GM21737 (cell line): ENCODE data around the gene LBP.
"Not testable (repeated sequence)": the region's sequence is repeated elsewhere in the genome, so short reads cannot be mapped to it uniquely, and the experiment has no call there.

ENCODE experiments used
- ATAC-seq: cut with Tn5 transposase; IDR thresholded peaks from one replicate; pipeline ENCODE4 v1.9.1; 2021; ENCODE audit warnings: mild to moderate bottlenecking, moderate library complexity; ENCODE audit not compliant: unreplicated experiment

Gene LBP, protein sequence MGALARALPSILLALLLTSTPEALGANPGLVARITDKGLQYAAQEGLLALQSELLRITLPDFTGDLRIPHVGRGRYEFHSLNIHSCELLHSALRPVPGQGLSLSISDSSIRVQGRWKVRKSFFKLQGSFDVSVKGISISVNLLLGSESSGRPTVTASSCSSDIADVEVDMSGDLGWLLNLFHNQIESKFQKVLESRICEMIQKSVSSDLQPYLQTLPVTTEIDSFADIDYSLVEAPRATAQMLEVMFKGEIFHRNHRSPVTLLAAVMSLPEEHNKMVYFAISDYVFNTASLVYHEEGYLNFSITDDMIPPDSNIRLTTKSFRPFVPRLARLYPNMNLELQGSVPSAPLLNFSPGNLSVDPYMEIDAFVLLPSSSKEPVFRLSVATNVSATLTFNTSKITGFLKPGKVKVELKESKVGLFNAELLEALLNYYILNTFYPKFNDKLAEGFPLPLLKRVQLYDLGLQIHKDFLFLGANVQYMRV

DNA sequence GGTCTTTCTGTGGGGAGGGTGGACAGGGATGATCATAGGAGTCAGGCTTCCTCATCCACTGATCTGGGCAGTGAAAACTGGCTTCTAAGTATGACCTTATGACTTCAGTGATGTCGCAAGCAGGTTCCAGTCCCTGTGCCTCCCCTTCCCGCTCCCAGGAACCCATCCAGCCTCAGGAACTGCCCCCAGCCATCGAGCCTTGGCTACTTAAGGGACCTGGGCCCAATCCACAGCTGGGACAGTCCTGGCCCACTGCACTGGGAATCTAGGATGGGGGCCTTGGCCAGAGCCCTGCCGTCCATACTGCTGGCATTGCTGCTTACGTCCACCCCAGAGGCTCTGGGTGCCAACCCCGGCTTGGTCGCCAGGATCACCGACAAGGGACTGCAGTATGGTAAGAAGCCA lies at the start of gene LBP:
LBP (plus strand) TSS at position 236 of the 405 bp plus-strand sequence; CDS start at position 271, 35 bp downstream.
- ATAC-seq, result no peak

DNA sequence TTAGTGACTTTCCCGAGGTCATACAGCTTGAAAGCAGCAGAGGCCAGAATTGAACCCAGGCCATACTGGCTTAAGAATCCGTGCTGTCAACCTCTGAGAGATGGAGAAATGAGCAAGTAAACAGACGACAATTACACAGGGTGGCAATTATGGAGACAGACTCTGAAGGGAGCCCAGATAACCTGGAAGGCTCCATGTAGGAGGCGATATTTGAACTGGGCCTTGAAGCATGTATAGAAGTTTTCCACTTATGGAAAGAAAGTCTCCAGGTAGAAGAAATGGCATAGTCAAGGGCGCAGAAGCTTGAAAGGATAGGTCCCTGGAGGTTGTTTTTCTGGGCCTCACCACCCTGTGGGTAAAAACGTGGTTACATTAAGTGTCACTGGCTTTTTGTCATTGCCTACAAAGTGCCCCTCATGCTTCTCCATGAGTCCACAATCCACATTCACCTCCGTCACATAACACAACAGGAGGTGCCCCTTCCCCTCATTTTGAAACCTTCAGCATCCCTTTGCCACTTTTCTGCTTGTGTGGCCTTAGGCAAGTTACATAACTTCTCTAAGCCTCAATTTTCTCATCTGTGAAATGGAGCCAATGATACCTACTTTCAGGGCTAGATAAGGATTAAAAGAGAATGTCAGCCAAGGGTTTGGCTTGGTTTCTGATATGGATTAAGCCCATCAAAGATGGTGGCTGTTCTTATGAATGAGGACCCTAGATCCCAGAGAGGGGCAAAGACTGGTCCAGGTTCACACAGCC lies 48.2 kb upstream of the LBP start:
- ATAC-seq, result no peak

DNA sequence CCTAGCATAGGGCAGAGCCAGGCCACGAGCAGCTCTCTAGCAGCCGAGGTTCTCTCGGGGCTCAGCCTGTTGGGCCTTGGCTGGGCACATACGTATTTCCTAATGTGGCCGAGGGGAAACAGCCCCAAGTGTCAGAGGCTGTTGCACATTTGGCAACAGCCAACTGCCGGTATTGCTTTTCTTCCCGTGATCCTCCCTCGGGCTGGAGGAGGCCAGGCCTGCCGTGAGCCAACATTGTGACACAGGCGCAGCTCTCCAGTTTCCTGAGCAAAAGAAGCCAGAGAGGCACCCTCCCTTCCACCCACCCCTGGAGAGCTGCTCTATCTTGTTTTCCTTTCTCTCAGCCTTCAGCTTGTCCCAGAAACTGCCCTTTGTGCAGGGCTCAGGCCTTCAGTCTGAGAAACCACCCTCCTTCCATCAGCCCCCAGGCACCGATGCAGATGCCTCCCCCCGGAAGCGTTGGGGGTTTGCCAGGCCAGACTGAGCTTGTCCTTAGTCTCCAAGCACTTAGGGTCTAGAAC lies 47.5 kb upstream of the LBP start:
- no peak for ATAC-seq

DNA sequence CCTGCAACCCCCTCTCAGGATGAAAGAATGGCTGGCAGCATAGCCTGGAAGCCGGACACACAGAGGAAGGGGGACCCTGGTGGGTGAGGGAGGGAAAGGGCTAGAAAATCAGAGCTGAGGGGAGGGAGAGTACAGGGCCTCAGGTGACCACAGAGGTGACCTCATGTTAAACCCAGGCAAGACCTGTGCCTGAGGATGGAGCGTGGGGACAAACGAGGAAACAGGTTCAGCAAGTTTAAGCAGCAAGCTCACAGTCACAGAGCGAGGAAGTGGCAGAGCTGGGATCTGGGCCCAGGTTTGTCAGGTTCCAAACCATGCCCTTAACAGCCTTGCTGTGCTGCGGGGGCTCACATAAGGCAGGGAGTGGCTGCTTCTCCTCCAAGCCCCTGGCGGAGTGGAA lies 46.3 kb upstream of the LBP start:
- ATAC-seq, result no peak

DNA sequence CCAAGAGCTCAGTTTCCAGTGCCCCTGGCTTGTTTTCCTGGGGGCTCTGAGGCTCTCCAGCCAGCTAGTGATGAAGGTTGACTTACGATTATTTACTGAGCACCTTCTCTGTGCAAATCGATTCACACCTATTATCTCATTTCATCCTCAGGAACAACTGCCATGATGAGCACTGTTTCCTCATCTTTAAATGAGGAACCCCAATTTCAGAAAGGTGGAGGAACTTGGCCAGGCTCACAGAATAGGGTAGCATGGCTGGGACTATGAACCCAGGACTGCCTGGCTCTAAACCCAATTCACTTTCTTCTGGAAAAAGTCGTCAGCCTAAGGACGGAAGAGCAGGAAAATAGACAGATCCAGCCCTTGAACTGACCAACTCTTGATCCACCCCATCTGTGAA lies 45.8 kb upstream of the LBP start:
- ATAC-seq, result no peak

DNA sequence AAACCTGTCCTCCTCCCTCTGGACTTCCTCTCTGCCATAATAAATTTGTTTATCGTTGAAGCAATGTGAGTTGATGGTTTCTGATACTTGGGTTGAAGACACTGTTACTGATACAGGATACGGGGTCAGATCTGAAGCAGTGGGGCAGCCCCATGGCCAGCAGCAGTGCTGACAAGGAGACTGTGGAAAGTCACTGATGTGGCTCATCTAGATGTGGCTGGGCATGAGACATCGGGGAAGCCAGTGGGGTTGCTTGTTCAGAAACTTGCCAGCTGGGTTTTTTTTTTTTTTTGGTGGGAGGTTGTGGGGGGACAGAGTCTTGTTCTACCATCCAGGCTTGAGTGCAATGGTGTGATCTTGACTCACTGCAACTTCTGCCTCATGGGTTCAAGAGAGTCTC lies 45.0 kb upstream of the LBP start:
- no peak for ATAC-seq

DNA sequence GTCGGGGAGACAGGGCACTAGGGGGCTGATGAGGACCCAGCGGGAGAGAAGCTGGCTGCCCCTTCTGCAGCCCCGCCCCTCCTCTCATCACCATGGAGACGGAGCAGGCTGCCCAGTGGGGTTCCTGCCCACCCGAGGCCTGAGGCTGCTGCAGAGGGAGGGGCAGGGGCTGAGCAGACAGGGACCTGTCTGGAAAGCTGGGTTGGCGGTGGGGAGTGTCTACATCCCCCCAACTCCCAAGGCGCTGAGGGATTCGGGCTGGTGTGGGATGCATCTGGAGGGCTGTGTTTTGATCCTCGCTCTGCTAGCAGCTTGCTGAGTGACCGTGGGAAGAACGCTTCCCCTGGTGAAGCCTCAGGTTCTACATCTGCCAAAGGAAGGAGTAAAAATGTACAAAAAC lies 43.5 kb upstream of the LBP start:
- no peak for ATAC-seq

DNA sequence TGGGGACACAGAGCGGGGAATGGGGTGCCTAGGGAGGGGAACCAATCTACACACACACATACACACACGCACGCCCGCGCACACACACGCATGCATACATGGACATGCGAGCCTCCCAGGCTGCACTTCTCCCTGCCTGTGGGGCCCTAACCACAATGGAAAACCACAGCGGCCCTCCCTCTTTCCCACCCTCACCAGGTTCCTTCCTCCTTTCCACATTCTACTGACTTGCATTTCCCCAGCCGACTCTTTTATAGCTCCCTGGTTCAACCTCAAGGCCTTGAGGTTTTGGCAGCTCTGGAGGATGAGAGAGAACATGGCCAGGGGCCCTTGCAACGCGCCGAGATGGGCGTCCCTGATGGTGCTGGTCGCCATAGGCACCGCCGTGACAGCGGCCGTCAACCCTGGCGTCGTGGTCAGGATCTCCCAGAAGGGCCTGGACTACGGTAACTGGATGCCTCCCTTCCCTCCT lies 42.3 kb upstream of the LBP start, which contains the start of gene BPI:
BPI (plus strand) TSS at position 249 of the 472 bp plus-strand sequence; CDS start at position 317, 68 bp downstream.
- ATAC-seq, result no peak

DNA sequence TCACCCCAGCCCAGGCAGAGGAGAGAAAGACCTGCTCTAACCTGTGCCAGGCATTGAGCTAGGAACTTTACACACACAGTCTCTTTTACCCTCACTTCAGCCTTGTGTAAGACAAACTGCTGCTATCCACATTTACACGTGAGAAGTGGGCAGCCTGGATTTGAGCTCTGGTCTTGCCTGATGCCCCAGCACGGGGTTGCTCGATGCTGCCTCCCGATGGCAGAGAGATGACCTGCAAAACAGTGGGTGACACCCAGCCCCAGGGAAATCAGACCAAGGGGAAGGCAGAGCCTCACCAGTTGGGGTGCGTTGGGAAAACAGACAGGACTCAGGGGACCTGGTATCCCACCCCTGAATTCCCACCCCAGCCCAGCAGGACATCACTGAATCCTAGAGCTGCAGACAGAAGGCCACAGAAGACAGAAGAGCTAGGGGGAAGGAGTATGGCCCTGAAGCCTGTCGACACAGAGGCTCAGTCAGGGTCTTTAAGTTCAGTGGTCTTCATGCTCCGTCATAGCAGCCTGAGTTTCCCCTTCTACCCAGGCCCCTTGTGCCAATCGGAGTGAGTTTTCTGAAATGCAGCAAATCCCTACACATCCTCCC lies 41.3 kb upstream of the LBP start:
- ATAC-seq, result no peak

DNA sequence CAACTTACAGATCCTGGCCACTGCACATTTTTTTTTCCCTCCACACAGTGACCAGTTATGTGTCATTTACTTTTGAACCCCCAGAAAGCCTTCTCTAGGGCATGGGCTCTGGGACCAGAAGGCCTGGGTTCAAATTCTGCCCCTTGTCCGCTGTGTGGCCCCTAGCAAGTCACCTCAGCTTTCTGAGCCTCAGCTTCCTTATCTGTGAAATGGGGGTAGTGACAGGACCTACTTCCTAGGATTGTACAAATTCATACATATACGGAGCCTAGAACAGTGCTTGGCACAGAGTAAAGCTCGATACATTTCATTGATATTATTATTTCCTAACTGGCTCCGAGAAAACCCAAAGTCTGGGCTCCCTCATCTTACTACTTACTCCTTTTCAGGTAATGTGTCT lies 40.7 kb upstream of the LBP start:
- no peak for ATAC-seq

DNA sequence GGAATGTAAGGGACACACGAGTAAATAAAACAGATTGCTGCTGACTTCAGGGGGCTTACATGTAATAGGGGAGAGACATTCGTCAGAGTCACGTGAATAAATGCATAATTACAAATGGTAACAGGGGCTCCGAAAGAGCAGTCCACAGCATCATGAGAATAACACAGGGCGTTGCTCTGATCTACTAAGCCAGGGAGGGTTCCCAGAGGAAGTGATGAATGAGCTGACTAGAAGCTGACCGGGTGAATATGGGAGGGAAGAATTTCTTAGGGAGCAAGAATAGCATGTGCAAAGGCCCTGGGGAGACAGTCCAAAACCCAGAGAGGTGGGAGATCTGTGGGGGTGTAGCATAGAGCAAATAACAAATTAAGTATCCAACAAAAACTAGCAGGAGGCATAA lies 39.9 kb upstream of the LBP start:
- no peak for ATAC-seq

DNA sequence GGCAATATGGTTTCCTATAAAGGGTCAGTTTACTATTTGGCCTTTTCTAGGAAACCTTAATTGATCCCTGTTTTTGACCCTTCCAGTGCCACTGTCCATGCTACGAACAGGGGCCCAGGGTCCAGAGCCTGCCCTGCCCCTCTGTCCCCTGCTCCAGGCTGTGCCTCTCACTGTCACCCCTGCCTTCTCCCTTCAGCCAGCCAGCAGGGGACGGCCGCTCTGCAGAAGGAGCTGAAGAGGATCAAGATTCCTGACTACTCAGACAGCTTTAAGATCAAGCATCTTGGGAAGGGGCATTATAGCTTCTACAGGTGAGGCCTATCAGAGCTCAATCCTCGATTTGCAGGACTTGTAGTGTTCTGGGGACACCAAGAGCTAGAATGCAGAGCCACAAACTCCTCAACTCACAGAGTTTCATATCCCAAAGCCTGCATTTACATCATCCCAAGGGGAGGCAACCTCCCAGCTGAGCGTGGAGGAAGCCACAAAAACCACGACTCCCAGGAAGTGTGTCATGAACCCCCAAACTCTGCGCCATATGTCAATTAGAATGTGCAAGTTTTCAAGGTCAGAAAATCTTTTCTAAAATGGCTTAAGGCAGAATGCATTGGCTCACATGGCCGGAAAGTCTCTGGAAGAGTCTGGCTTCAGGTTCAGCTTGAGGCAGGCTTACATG lies 38.8 kb upstream of the LBP start:
- no peak for ATAC-seq

DNA sequence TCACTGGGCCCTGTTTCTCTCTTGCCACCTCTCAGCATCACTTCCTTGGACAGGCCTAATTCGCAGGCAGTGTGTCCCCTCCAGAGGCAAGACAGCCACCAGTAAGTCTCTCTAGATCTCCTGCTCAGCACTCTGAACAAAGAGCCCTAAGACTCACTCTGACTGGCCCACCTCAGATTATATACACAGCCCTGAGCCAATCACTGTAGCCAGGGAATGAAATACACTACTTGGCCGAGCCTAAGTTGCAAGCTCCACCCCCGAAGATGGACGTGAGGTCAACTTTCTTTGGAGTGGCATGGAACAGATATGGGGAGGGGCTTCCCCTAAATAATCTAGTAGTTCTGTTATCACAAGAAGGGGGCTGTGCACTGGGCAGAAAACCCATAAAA lies 38.2 kb upstream of the LBP start:
- no peak for ATAC-seq

DNA sequence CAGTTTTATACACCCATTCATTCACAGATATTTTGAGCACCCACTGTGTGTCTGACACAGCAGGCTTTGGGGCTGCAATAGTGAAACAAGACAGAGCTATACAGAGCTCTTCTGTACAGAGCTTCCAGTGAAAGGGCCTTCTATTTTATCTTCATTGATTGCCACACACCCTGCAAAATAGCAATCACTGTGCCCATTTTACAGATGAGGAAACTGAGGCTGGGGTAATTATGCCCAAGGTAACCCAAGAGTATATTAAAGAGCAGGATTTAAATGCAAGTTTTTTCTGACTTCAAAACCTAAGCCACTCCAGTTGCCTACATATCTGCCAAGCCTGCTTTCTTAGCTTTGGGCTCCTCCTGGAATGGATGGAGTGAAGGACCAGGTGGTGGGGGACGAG lies 37.8 kb upstream of the LBP start:
- ATAC-seq, result no peak

DNA sequence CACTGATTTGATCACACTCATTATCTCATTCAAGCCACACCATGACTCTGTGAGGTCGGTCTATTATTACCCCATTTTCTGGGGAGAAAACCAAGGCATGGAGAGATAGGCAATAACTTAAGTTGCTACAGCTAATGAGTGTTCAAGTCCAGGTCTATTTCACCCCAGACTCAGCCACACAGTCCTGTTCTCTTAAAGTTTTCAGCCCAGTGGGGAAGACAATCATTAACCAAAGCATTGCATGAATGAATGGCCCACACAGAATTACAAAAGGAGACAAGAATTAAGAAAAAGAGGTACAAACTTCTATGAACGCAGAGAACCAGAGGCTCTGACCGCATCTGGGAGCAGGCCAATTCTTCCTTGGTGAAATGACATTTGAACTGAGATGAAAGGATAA lies 35.2 kb upstream of the LBP start:
- no peak for ATAC-seq

DNA sequence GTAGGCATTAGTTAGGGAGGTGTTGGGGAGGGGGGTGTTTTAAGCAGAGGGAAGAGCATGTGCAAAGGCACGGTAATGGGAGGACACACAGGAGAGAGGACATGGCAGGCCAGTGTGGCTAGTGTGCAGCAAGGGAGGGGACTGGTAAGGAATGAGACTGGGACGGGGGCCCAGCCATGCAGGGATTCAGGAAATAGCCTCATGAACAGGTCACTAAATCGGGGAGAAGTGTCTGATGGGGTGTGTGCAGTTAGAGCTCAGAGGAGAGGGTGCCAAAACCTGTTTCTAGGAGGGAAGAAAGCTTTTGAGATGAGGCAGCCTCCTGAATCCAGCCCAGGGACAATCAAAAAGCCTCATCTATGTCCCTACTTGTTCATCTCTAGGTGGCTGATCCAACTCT lies 34.8 kb upstream of the LBP start:
- ATAC-seq, result no peak

DNA sequence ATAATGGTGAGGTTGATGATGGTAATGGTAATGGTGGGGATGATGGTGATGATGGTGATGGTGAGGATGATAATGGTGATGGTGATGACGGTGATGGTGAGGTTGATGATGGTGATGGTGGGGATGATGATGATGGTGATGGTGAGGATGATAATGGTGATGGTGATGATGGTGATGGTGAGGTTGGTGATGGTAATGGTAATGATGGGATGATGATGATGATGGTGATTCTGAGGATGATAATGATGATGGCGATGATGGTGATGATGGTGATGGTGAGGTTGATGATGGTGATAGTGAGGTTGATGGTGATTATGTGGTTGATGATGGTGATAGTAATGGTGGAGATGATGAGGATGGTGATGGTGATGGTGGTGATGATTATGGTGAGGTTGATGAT lies 32.6 kb upstream of the LBP start:
- ATAC-seq, result no peak

DNA sequence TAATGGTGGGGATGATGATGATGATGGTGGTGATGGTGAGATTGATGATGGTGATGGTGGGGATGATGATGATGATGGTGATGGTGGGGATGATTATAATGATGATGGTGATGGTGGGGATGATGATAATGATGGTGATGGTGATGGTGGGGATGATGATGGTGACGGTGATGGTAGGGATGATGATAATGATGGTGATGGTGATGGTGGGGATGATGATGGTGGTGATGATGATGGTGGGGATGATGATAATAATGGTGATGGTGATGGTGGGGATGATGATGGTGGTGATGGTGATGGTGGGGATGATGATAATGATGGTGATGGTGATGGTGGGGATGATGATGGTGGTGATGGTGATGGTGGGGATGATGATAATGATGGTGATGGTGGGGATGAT lies 31.9 kb upstream of the LBP start:
- not testable (repeated sequence) for ATAC-seq

DNA sequence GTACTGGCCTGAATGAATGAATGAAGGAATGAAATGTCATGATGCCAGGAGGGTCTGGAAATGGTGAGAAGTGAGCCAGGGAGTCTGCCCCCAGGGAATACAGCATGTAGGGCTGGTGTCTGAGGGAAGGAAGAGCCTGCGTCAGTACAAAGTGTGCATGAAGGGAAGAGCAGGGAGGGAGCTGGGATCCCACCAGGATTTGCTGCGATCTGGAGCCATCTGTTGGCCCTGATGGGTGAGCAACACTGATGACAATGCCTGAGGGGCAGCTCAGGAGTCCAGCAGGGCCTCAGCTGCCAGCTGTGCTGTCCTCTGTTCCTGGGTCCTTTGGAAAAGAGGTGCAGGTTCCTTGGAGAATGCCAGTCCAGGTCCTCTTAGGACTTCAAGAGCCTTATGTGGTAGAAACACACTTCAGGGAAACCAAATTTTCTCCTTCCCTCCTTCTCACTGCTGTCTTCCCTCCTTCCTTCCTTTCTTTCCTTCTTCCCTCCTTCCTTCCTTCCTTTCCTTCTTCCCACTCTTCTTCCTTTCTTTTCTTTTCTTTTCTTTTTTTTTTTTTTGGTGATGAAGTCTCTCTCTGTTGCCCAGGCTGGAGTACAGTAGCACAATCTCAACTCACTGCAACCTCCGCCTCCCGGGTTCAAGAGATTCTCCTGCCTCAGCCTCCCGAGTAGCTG lies 30.9 kb upstream of the LBP start:
- ATAC-seq, result no peak

DNA sequence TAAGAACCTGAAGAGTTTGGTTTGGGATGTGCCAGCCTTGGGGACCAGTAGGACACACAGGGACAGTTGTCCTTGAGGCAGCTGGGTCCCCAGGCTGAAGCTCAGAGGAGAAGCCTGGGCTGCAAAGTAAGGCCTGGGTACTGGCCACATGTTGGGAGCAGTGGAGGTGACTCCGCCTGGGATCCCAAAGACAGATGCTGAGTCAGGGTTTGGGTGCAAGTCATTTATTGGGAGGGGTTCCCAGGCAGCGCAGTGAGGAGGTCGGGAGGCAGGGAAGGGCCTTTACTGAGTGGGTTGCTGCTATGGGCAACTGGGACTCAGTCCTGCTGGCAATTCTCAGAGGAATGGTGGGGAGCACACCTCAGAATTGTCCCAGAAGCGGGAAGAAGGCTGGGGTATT lies 29.9 kb upstream of the LBP start:
- no peak for ATAC-seq
